ENCODE measurements around the gene FNIP2.
"Not testable (repeated sequence)": the region's sequence is repeated elsewhere in the genome, so short reads cannot be mapped to it uniquely, and the experiment has no call there.

FNIP2 gene

GRCh38 chr4:158768555-158769174, at the start of gene FNIP2:
Gene FNIP2 (plus strand): TSS chr4:158769026. CDS start chr4:158769213, 187 bp downstream.
- peak; percentile 79 for DNase-seq (ENCODE audit: low spot score)

GRCh38 chr4:158721680-158722079, 47.1 kb upstream of the FNIP2 start:
- DNase-seq (ENCODE audit: low spot score): no peak

- no peak for DNase-seq (ENCODE audit: low spot score)
Observed at GRCh38 chr4:158722291-158722916, 46.4 kb upstream of the FNIP2 start.

GRCh38 chr4:158722917-158723793, 45.7 kb upstream of the FNIP2 start, which contains the start of gene PPID:
Gene PPID (minus strand): TSS chr4:158723396. CDS start chr4:158723288, 108 bp downstream.
- peak; percentile 60 for DNase-seq (ENCODE audit: low spot score)

DNA sequence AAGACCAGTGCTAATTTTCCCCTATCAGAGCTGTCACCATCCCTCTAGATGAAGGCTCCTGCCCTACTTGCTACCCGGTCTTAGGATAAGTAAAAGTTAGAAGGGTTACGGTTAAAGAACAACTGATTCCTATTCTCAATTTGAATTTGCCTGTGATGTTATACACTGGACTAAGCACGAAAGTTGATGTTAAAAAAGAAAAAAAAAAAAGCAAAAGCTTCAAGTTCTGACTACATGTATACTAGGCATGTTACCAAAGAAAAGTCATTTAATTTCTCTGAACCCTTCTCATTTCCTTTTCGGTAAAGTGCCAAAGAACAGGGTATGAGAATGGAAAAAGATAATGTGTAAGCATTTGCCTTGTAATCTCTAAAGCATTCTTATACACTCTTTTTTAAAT, 44.2 kb upstream of the FNIP2 start:
- DNase-seq (ENCODE audit: low spot score): no peak

DNA sequence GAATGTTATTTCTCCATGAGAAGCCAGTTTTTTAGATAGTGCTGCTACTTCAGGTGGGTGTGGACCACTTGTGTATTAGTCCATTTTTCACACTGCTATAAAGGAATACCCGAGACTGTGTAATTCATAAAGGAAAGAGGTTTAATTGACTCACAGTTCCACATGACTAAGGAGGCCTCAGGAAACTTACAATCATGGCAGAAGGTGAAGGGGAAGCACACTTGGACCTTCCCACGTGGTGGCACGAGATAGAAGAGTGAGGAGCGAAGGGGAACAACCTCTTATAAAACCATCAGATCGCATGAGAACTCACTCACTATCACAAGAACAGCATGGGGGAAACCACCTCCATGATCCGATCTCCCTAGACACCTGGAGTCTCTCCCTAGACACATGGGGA, 42.2 kb upstream of the FNIP2 start:
- DNase-seq (ENCODE audit: low spot score): no peak

DNA sequence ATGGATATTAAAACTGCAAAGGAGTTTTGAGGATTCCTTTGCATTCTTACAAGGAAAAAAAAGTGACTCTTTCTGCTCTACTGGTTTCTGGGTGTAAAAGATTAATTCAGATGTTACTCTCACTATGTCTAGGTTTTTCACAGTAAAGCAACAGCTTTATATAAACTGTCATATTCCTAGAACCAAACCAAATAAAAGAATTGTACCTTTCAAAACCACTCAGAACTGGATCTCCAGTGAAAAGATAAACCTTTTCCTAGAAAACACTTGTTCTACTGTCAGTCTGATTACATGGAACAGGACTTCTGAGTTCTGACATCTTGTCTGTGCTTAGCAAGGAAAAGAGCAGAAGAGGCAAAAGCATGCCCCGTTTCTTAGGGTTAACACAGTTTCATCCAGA, 40.6 kb upstream of the FNIP2 start:
- no peak for DNase-seq (ENCODE audit: low spot score)

- peak; percentile 47 for DNase-seq (ENCODE audit: low spot score)
Observed at GRCh38 chr4:158729716-158730559, 38.9 kb upstream of the FNIP2 start.

DNA sequence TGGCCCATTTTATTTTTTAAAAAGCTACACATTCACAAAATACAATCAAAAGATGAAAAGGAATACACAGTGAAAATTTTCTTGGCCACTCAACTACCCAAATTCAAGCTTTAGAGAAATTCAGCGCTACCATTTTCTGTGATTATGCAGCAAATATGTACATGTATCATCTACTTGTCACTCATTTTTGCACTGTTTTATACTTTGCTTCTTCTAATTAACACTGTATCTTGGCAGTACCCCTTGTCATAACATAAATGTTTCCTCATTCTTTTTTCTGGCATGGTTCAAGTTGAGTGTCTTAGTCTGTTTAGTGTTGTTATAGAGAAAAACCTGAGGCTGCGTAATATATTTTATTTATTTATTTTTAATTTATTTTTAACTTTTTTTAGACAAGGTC, 30.0 kb upstream of the FNIP2 start:
- DNase-seq (ENCODE audit: low spot score): no peak

DNA sequence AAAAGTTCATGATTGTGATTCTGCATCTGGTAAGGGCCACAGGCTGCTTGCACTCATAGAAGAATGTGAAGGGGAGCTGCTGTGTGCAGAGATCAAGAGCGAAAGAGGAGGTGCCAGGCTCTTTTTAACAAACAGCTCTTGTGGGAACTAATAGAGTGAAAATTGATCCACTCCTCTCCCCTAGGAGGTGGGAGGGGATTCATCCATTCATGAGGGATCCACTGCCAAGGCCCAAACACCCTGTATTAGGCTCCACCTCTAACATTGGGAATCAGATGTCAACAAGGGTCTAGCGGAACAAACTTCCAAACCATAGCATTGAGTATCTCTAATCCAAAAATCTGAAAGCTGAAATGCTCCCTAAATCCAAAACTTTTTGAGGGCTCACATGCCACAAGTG, 29.2 kb upstream of the FNIP2 start:
- no peak for DNase-seq (ENCODE audit: low spot score)

DNA sequence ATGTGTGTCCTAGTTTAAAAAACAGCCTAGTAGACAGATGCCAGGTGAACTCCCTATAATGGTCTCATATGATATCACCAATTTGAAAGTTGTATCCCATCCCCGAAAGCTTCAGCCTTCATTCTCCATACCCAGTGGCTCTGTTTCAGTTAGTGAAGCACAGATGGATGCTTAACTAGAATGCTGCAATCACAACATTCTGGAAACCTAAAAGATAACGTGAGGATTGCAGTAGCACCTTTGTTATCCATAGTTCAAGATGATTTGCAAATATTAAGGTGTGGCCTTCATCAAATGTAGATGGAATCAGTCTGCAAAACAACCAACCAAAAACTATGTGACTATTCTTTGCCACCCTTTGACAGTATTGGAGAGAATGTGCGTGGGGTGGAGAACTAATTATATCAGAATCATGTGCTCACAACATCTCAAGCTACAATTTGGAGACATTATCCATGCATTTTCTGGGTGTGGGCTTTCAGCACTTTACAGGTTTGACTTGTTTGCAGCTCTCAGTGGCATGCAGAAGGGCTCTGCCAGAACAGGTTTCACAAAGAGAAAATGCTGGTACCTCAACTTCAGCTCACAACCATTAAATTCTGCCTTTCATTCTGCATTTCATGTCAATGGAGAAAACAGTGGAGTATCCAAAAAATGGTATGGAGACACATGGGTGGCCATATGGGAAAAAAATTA, 27.4 kb upstream of the FNIP2 start:
- DNase-seq (ENCODE audit: low spot score): no peak

GRCh38 chr4:158746537-158746936, 22.3 kb upstream of the FNIP2 start:
- DNase-seq (ENCODE audit: low spot score): not testable (repeated sequence)

DNA sequence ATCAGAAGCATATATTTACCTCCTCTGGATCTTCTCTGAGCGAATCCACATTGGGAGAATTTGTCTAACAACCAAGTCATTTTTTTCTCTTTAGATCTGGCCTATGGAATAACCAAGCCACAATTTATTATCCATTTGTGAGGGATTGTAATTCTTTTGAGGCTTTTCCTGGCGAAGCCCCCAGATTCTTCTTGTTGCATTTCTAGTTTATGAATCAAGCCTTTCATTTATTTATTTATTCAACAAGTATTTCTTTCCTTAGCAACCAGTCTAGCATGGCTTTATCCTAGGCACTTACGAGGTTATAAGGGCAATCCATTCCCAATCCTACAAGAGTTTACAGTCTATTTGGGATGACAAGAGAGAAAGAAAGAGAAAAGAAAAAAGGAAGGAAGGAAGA, 18.4 kb upstream of the FNIP2 start:
- no peak for DNase-seq (ENCODE audit: low spot score)

GRCh38 chr4:158754385-158755180, 14.2 kb upstream of the FNIP2 start:
- DNase-seq (ENCODE audit: low spot score): no peak

DNA sequence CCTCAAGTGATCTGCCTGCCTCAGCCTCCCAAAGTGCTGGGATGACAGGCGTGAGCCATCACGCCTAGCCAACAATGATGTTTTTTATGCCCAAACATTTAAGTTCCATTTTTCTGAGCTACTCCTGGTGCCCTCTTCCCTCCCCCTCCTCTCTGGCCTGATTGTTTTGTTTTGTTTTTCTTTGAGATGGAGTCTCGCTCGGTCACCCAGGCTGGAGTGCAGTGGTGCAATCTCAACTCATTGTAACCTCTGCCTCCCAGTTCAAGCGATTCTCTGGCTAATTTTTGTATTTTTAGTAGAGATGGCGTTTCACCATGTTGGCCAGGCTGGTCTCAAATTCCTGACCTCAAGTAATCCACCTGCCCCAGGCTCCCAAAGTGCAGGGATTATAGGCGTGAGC, 13.0 kb upstream of the FNIP2 start:
- not testable (repeated sequence) for DNase-seq (ENCODE audit: low spot score)

DNA sequence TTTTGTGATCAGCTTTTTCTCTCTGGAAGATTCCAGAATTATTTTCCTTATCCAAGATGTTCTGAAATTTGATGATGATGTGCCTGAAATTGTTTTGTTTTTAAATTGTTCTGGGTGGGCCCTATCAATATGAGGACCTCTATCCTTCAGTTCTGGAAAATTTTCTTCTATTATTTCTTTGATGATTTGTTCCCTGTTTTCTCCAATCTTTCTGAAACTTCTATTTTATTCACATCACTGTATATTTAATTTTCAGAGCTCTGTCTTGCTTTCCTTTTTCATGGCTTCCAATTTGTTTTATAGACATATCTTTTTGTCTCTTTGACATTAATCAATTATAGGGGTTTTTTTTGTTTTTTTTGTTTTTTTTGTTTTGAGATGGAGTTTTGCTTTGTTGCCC, 12.2 kb upstream of the FNIP2 start:
- DNase-seq (ENCODE audit: low spot score): no peak

DNA sequence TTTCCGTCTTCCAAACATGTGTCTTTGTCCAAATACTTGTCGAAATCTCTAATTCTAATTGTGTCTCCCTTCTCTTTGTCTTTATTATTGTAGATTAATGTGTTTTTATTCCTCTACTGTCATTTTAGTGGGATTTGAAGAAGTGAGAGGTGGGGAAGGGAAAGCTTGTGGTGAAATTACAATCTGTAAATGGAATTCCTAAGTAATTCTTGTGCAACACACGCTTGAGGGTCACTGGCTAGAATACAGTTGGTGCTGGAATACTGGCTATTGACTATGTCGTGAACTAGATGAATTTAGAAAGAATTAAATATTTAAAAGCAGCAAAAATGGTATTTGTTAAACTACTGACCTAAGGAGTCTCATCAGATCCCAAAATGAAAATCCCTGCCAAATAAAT, 10.7 kb upstream of the FNIP2 start:
- no peak for DNase-seq (ENCODE audit: low spot score)

- no peak for DNase-seq (ENCODE audit: low spot score)
Observed at GRCh38 chr4:158758703-158759102, 10.1 kb upstream of the FNIP2 start.

DNA sequence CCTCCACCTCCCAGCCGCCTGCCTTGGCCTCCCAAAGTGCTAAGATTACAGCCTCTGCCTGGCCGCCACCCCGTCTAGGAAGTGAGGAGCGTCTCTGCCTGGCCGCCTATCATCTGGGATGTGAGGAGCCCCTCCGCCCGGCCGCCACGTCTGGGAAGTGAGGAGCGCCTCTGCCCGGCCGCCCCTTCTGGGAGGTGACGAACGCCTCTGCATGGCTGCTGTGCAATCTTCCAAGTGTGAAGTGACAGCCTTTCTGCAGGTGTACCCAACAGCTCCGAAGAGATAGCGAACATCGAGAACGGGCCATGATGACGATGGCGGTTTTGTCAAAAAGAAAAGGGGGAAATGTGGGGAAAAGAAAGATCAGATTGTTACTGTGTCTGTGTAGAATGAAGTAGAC, 9.3 kb upstream of the FNIP2 start:
- not testable (repeated sequence) for DNase-seq (ENCODE audit: low spot score)

DNA sequence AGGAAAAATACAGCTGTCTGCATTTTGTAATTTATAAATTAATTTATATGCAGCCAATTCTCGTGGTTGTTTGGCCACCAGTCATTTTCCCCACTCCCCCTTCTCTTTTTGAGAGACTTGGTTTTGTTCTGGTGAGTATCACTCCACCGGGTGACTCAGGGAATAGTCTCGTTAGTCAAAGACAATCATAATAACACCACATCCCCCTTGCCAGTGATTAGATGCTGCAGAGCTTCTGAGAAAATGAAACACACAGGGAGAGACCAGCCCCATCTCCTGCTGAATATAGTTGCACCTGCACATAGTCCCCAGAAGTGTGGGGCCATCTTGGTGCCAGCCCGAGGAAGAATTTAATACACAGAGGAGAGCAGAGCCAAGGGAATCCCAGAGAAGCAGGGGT, 8.0 kb upstream of the FNIP2 start:
- no peak for DNase-seq (ENCODE audit: low spot score)

- DNase-seq (ENCODE audit: low spot score): no peak
Observed at GRCh38 chr4:158762553-158762952, 6.3 kb upstream of the FNIP2 start.
